HepG2 (cell line): ENCODE results near the gene ZNF597. TPM values are rescaled to one million over a fixed set of nuclear protein-coding genes. Genes with fewer than 3 reads are reported as not detected.

Experiments used
- ARNTL ChIP-seq: sonication (generic); formaldehyde crosslinking; IDR thresholded peaks from 2 replicates; pipeline ENCODE4 v1.4.0; 2020; ENCODE audit warnings: mild to moderate bottlenecking, missing genetic modification reagents
- ATRX ChIP-seq: sonication (generic); formaldehyde crosslinking; IDR thresholded peaks from 2 replicates; pipeline ENCODE4 v1.4.0; 2020; ENCODE audit warnings: missing genetic modification reagents, borderline replicate concordance
- CBX5 ChIP-seq: sonication (generic); formaldehyde crosslinking; IDR thresholded peaks from 2 replicates; pipeline ENCODE4 v1.4.0; 2020; ENCODE audit warnings: missing genetic modification reagents, borderline replicate concordance
- CHCHD3 ChIP-seq: sonication (generic); formaldehyde crosslinking; IDR thresholded peaks from 2 replicates; pipeline ENCODE4 v1.8.0; 2022; ENCODE audit warnings: mild to moderate bottlenecking, missing genetic modification reagents, moderate library complexity
- CREB1 ChIP-seq, 2 experiments: fragments of 450-650 bp in 1 of 2; IDR thresholded peaks; 2 replicates each; pipeline ENCODE4 v1.6.1; 2016 to 2017; ENCODE audit warnings: control low read depth in 1 of 2, mild to moderate bottlenecking in 1 of 2, missing compliant biosample characterization in 1 of 2, missing genetic modification characterization in 1 of 2
- DPF2 ChIP-seq: sonication (generic); formaldehyde crosslinking; IDR thresholded peaks from 2 replicates; pipeline ENCODE4 v1.4.0; 2020; ENCODE audit warnings: mild to moderate bottlenecking, low read depth, missing genetic modification reagents, borderline replicate concordance
- ETV5 ChIP-seq: IDR thresholded peaks from 2 replicates; pipeline ENCODE4 v1.6.1; 2018; ENCODE audit warnings: missing biosample characterization, missing genetic modification reagents, inconsistent platforms, borderline replicate concordance
- HIVEP1 ChIP-seq: sonication (generic); formaldehyde crosslinking; IDR thresholded peaks from 2 replicates; pipeline ENCODE4 v1.4.0; 2020; ENCODE audit warnings: mild to moderate bottlenecking, missing genetic modification reagents
- HOXD1 ChIP-seq: sonication (generic); formaldehyde crosslinking; IDR thresholded peaks from 2 replicates; pipeline ENCODE4 v1.5.0; 2020; ENCODE audit warnings: missing genetic modification reagents
- IKZF1 ChIP-seq: fragments of 450-650 bp; IDR thresholded peaks from 2 replicates; pipeline ENCODE4 v1.7.1; 2016
- IRX3 ChIP-seq: sonication (generic); formaldehyde crosslinking; IDR thresholded peaks from 2 replicates; pipeline ENCODE4 v1.8.1; 2023; ENCODE audit warnings: mild to moderate bottlenecking, low read depth, missing genetic modification reagents, borderline replicate concordance
- MED1 ChIP-seq: sonication (generic); formaldehyde crosslinking; IDR thresholded peaks from 2 replicates; pipeline ENCODE4 v1.4.0; 2020; ENCODE audit warnings: missing genetic modification reagents
- NFE2L1 ChIP-seq: sonication (generic); formaldehyde crosslinking; IDR thresholded peaks from 2 replicates; pipeline ENCODE4 v1.4.0; 2020; ENCODE audit warnings: missing genetic modification reagents, mild to moderate bottlenecking, borderline replicate concordance
- NFIC ChIP-seq: IDR thresholded peaks from 2 replicates; pipeline ENCODE4 v1.6.1; 2012; ENCODE audit warnings: mild to moderate bottlenecking, low read length, inconsistent platforms
- POGK ChIP-seq: sonication (generic); formaldehyde crosslinking; conservative IDR thresholded peaks from 2 replicates; pipeline ENCODE4 v1.8.0; 2022; ENCODE audit warnings: mild to moderate bottlenecking, moderate library complexity, missing genetic modification reagents
- POLR2A ChIP-seq, 2 experiments: IDR thresholded peaks; 2 replicates each; pipeline ENCODE4 v1.6.1; 2011; ENCODE audit warnings: low read depth in 2 of 2, low read length in 2 of 2, mild to moderate bottlenecking in 1 of 2, moderate library complexity in 1 of 2; ENCODE audit not compliant: insufficient read depth in 1 of 2
- REPIN1 ChIP-seq: sonication (generic); formaldehyde crosslinking; IDR thresholded peaks from 2 replicates; pipeline ENCODE4 v1.8.0; 2022; ENCODE audit warnings: missing genetic modification reagents, low read depth, mild to moderate bottlenecking, borderline replicate concordance
- SSRP1 ChIP-seq: IDR thresholded peaks from 2 replicates; pipeline ENCODE4 v1.6.1; 2016; ENCODE audit warnings: control low read depth
- STAG1 ChIP-seq: sonication (generic); formaldehyde crosslinking; IDR thresholded peaks from 2 replicates; pipeline ENCODE4 v1.4.0; 2020; ENCODE audit warnings: missing genetic modification reagents
- TBX2 ChIP-seq: sonication (generic); formaldehyde crosslinking; IDR thresholded peaks from 2 replicates; pipeline ENCODE4 v1.5.0; 2020; ENCODE audit warnings: missing genetic modification reagents, mild to moderate bottlenecking, borderline replicate concordance
- TGIF2 ChIP-seq: IDR thresholded peaks from 2 replicates; pipeline ENCODE4 v1.6.1; 2016; ENCODE audit warnings: control low read depth, missing compliant biosample characterization
- TRIM22 ChIP-seq: fragments of 450-650 bp; IDR thresholded peaks from 2 replicates; pipeline ENCODE4 v1.6.1; 2017
- YEATS4 ChIP-seq: sonication (generic); formaldehyde crosslinking; IDR thresholded peaks from 2 replicates; pipeline ENCODE4 v1.4.0; 2020; ENCODE audit warnings: missing genetic modification reagents, borderline replicate concordance
- ZNF414 ChIP-seq: sonication (generic); formaldehyde crosslinking; IDR thresholded peaks from 2 replicates; pipeline ENCODE4 v1.5.0; 2020; ENCODE audit warnings: missing genetic modification reagents
- ZNF530 ChIP-seq: sonication (generic); formaldehyde crosslinking; IDR thresholded peaks from 2 replicates; pipeline ENCODE4 v1.5.0; 2020; ENCODE audit warnings: low read depth, mild to moderate bottlenecking, missing genetic modification reagents
- ZNF614 ChIP-seq: IDR thresholded peaks from 2 replicates; pipeline ENCODE4 v1.6.1; 2018; ENCODE audit warnings: missing biosample characterization, missing genetic modification reagents, inconsistent platforms, borderline replicate concordance
- ZNF740 ChIP-seq: sonication (generic); formaldehyde crosslinking; IDR thresholded peaks from 2 replicates; pipeline ENCODE4 v1.4.0; 2020; ENCODE audit warnings: missing genetic modification reagents
- polyA plus RNA-seq, 8 experiments: library from polyadenylated mRNA; depleted of rRNA in 3 of 8; stranded (reverse) in 7 of 8; unstranded in 1 of 8; fragments of >200 nt; fragmentation: Illumina TruSeq in 4 of 8; extraction: Trizol in 4 of 8; gene quantifications; 2 replicates each; pipeline versions ENCODE4 v1.2.1 to v1.2.3, GENCODE V29; 2011 to 2016; ENCODE audit warnings: low read depth in 4 of 8, missing spikeins in 1 of 8, mixed read lengths in 1 of 8; ENCODE audit not compliant: insufficient read depth in 1 of 8
- total RNA-seq, 5 experiments: library from RNA; depleted of rRNA; stranded (reverse); fragments of >200 nt; fragmentation: Illumina TruSeq; extraction: Trizol; gene quantifications; 2 replicates each; pipeline ENCODE4 v1.2.3, GENCODE V29; 2016; ENCODE audit warnings: low read depth in 1 of 5

Gene ZNF597
- total and polyA plus RNA-seq, 2 of the 13 experiments (the other 11 are each of a cell fraction or from before 2014, with no cell fraction given): 1.3 to 2.4 TPM

- no peak for TF ChIP-seq TRIM22
- TF ChIP-seq YEATS4 (CRISPR knock-in tag): peak; percentile 67; the same call in 1 of the 2 replicates
- TF ChIP-seq STAG1 (CRISPR knock-in tag): no peak
- TF ChIP-seq REPIN1 (CRISPR knock-in tag): no peak
- peak; percentile 39; the same call in 1 of the 2 replicates for TF ChIP-seq MED1 (CRISPR knock-in tag)
- no peak for TF ChIP-seq ZNF614 (CRISPR knock-in tag)
- no peak for TF ChIP-seq IKZF1
- TF ChIP-seq ZNF414: peak; percentile 61
- TF ChIP-seq TBX2 (CRISPR knock-in tag): peak; percentile 61; the same call in 1 of the 2 replicates
- no peak for TF ChIP-seq CREB1 (IDR thresholded peaks at IDR 0.05)
- TF ChIP-seq CREB1 (CRISPR knock-in tag; IDR thresholded peaks at IDR 0.05): 0 out of 2 replicates have a peak, but pooled peaks have one; percentile 15
- TF ChIP-seq POLR2A (IDR thresholded peaks at IDR 0.05; ENCODE audit: insufficient read depth in 1 of 2, low read depth in 2 of 2, low read length in 2 of 2): peak; percentile 85 to 96
- TF ChIP-seq TGIF2 (CRISPR knock-in tag): 0 out of 2 replicates have a peak, but pooled peaks have one; percentile 65
- TF ChIP-seq NFE2L1 (CRISPR knock-in tag): no peak
- TF ChIP-seq ARNTL (CRISPR knock-in tag): 0 out of 2 replicates have a peak, but pooled peaks have one; percentile 27
- TF ChIP-seq CBX5 (CRISPR knock-in tag): no peak
- no peak for TF ChIP-seq ETV5 (CRISPR knock-in tag)
- peak; percentile 87 for TF ChIP-seq SSRP1 (CRISPR knock-in tag)
- no peak for TF ChIP-seq ZNF740
- no peak for TF ChIP-seq ZNF530 (CRISPR knock-in tag)
- no peak for TF ChIP-seq HOXD1 (CRISPR knock-in tag)
- TF ChIP-seq IRX3 (CRISPR knock-in tag): no peak
- TF ChIP-seq ATRX (CRISPR knock-in tag): no peak
- TF ChIP-seq CHCHD3: no peak
- TF ChIP-seq NFIC: 0 out of 2 replicates have a peak, but pooled peaks have one; percentile 53
- TF ChIP-seq POGK (CRISPR knock-in tag): peak; percentile 31; the same call in 1 of the 2 replicates
- no peak for TF ChIP-seq DPF2 (CRISPR knock-in tag)
- TF ChIP-seq HIVEP1 (CRISPR knock-in tag): no peak
Measured at GRCh38 chr16:3458852-3459361, 15.6 kb upstream of the ZNF597 start (continued).
